NOMO-1 treated with DMSO at 0.1 percent for 48 hours (cell line): ENCODE results near the gene CD163L1.

Source experiments
- DNase-seq: peaks from one replicate; lab custom pipeline; 2025; ENCODE audit not compliant: unreplicated experiment; lab: John Stamatoyannopoulos, UW

The CD163L1 gene

GRCh38 chr12:7411343-7411742 is 32.6 kb downstream of the CD163L1 start:
- peak; percentile 83 for DNase-seq

- DNase-seq: no peak
Observed at GRCh38 chr12:7404275-7404674, 39.7 kb downstream of the CD163L1 start.

GRCh38 chr12:7403466-7403865 is 40.5 kb downstream of the CD163L1 start:
- DNase-seq: no peak

GRCh38 chr12:7399089-7399488 is 44.9 kb downstream of the CD163L1 start:
- no peak for DNase-seq

- no peak for DNase-seq
Observed at GRCh38 chr12:7396418-7396817, 47.5 kb downstream of the CD163L1 start.

GRCh38 chr12:7395950-7396349 is 48.0 kb downstream of the CD163L1 start:
- no peak for DNase-seq

GRCh38 chr12:7387289-7387688 is 56.7 kb downstream of the CD163L1 start:
- DNase-seq: no peak

- DNase-seq: no peak
Observed at GRCh38 chr12:7383157-7383556, 60.8 kb downstream of the CD163L1 start.

GRCh38 chr12:7376196-7376595 is 67.8 kb downstream of the CD163L1 start:
- DNase-seq: no peak

- no peak for DNase-seq
Observed at GRCh38 chr12:7375145-7375543, 68.8 kb downstream of the CD163L1 start.

GRCh38 chr12:7374423-7375144 is 69.4 kb downstream of the CD163L1 start:
- DNase-seq: peak; percentile 57

GRCh38 chr12:7373226-7373625 is 70.7 kb downstream of the CD163L1 start:
- DNase-seq: no peak

- peak; percentile 90 for DNase-seq
Observed at GRCh38 chr12:7369274-7369729, 74.7 kb downstream of the CD163L1 start.

- no peak for DNase-seq
Observed at GRCh38 chr12:7362734-7363133, 81.2 kb downstream of the CD163L1 start.

GRCh38 chr12:7361265-7361664 is 82.7 kb downstream of the CD163L1 start:
- no peak for DNase-seq

GRCh38 chr12:7354529-7354928 is 89.4 kb downstream of the CD163L1 start:
- no peak for DNase-seq

- no peak for DNase-seq
Observed at GRCh38 chr12:7352661-7353060, 91.3 kb downstream of the CD163L1 start.

- no peak for DNase-seq
Observed at GRCh38 chr12:7351177-7351576, 92.8 kb downstream of the CD163L1 start.

GRCh38 chr12:7349418-7349817 is 94.5 kb downstream of the CD163L1 start:
- no peak for DNase-seq

GRCh38 chr12:7346551-7347225 is 97.3 kb downstream of the CD163L1 start:
- DNase-seq: no peak

- DNase-seq: peak; percentile 57
Observed at GRCh38 chr12:7344833-7345606, 98.9 kb downstream of the CD163L1 start.

GRCh38 chr12:7339675-7340074 is 104.3 kb downstream of the CD163L1 start:
- no peak for DNase-seq
